Measurements from ENCODE around the gene SRP14.

GRCh38 chr15:40002295-40002694 lies 36.7 kb downstream of the SRP14 start:
- TF ChIP-seq CTCF (IDR thresholded peaks at IDR 0.05) = no peak
- no peak for TF ChIP-seq POLR2A (IDR thresholded peaks at IDR 0.05)

Data from sigmoid colon (tissue), 3 donors.